SK-N-MC (cell line): Measurements from ENCODE around the gene PRKCB.

Experiments used
- DNase-seq: peaks from one replicate; pipeline ENCODE4 v3.0.0-alpha.2; 2011; ENCODE audit warnings: low read depth, low spot score
- H3K27ac ChIP-seq: fragments of 200-600 bp; sonication (generic); 2 replicates; pipeline ENCODE4 v1.5.1; 2016; ENCODE audit warnings: mixed run types
- H3K36me3 ChIP-seq: fragments of 200-600 bp; sonication (generic); 2 replicates; pipeline ENCODE4 v1.6.1; 2017; ENCODE audit warnings: antibody characterized with exemption, low read length, mixed read lengths; ENCODE audit not compliant: insufficient read depth
- H3K4me3 ChIP-seq: fragments of 200-600 bp; sonication (generic); 2 replicates; pipeline ENCODE4 v1.5.1; 2016
- H3K9ac ChIP-seq: fragments of 200-600 bp; sonication (generic); 2 replicates; pipeline ENCODE4 v1.8.0; 2017; ENCODE audit warnings: mixed run types, mixed read lengths; ENCODE audit not compliant: insufficient read length
- H3K9me3 ChIP-seq: fragments of 200-600 bp; sonication (generic); 2 replicates; pipeline ENCODE4 v1.6.1; 2017; ENCODE audit warnings: low read depth, mild to moderate bottlenecking, antibody characterized with exemption, low read length, moderate library complexity, mixed read lengths
- EZH2 ChIP-seq: fragments of 200-600 bp; sonication (generic); IDR thresholded peaks from one replicate; pipeline ENCODE4 v1.6.1; 2017; ENCODE audit warnings: antibody characterized with exemption
- FOXP2 ChIP-seq: optimal IDR thresholded peaks from 2 replicates; pipeline ENCODE3; 2011; ENCODE audit warnings: mild to moderate bottlenecking, moderate library complexity; ENCODE audit not compliant: insufficient read depth; ENCODE audit errors: extremely low read length, control extremely low read depth
- POLR2AphosphoS5 ChIP-seq: IDR thresholded peaks from 2 replicates; pipeline ENCODE4 v1.6.1; 2012; ENCODE audit warnings: mild to moderate bottlenecking, low read depth, low read length, borderline replicate concordance

Gene PRKCB

DNA sequence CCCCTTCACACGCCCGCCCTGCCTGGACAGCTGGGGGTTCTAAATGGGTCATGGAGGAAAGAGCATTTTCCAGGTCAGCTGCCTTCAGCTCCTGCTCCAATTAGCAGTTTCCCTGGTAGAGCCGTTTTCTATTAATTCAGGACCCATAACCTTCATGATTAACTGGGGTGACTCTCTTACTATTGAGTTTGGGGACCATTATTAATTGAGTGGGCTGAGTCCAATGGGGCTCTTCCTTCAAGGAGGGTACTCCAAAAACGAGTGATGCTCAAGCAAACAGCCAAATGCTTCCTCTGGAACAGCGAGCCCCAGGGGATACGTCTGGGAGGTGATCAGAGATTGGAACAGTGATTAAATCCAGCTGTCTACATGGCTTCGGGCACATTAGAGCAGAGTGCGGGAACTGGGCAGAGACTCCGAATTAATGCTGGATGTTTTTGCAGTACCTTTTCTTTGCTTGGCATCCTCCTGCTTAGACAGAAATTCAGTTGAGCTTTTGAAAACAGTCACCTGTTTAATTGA is 352.3 kb downstream of the PRKCB start:
- peaks cover 49% of the 10 kb centered on the region for H3K36me3 ChIP-seq
- TF ChIP-seq POLR2AphosphoS5 (no peak), EZH2 (no peak), FOXP2 (no peak)
- H3K9ac ChIP-seq: no peak overlapping the region
- DNase-seq: peak; percentile 24
- no peak overlapping the region for H3K27ac ChIP-seq
- H3K9me3 ChIP-seq: no peaks in the 10 kb centered on the region
- H3K4me3 ChIP-seq: no peak overlapping the region

DNA sequence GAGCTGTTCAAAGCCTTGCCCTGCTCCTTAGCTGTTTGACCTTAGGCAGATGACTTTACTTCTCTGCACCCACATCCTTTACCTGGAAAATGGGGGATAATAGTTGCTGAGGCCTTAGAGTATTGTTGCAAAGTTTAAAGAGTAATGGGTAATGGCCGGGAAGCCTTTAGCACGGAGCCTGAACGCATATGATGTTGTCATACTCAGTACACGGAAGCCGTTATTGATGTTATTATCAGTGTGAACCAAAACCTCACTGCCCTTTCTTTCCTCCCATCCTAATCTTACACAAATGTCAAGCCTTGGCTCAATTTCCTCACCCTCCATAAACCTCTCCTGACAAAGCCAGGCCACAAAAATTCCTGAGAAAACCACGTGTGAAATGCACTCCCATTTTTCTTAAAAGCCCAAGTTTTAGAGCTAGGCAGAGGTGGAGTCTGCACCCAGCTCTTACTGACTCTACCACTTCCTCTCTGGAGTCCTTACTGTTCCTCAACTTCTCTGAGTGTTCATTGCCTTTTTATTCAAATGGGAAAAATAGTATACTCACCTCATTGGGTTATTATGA is 353.1 kb downstream of the PRKCB start:
- no peak overlapping the region for H3K4me3 ChIP-seq
- TF ChIP-seq EZH2 (no peak), POLR2AphosphoS5 (no peak), FOXP2 (no peak)

DNA sequence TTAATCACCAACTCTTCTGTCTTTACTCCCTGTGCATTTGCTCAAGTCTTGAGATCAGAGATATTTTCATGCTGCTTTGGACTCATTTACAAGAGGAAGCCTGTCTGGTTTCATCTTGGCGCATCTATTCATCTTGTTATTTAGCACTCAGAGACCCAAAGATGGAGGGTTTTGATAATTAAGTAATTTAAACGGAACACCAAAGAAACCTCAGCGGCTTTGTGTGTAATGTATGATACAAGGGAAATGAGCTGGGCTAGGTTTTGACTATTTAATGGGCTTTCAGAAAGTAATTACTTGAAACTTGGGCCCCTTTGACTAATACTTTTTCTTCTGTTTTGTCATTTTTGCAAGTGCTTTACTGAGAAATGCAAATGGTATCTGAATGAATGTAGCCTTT is 354.2 kb downstream of the PRKCB start:
- TF ChIP-seq EZH2: no peak
- H3K36me3 ChIP-seq: peaks cover 46% of the 10 kb centered on the region
- H3K27ac ChIP-seq: peak overlapping the region; percentile 22; the same call in 1 of the 2 replicates
- no peak overlapping the region for H3K9ac ChIP-seq
- no peak for DNase-seq
- no peaks in the 10 kb centered on the region for H3K9me3 ChIP-seq
- no peak overlapping the region for H3K4me3 ChIP-seq

More for the DNA sequence above, 353.1 kb downstream of the PRKCB start:
- no peak overlapping the region for H3K9ac ChIP-seq
- peaks cover 49% of the 10 kb centered on the region for H3K36me3 ChIP-seq
- H3K27ac ChIP-seq: no peak overlapping the region
- DNase-seq: no peak
- H3K9me3 ChIP-seq: no peaks in the 10 kb centered on the region

DNA sequence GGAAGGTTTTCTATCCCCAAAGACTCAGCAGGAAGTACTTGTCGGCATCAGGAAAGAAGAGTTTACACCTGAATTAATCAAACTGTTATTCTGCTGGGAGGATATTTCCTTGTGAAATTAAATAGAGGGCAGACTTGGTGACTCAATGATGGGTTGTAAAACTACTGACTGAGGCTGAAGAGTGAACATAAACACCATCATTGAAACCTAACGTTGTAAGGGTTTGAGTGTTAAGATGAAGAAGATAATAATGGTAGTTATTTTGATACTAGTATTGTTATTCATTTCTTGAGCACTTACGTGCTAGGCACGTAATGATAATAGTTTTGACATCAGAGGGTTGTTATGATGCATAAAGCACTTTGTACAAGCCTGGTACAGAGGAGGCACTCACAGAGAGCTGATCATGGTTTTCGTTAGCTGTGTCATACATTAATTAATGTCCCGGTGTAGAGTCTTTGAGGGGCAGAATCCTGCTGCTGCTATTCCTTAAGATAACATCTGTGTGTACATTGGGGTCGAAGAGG is 356.2 kb downstream of the PRKCB start:
- TF ChIP-seq POLR2AphosphoS5 (no peak), EZH2 (no peak), FOXP2 (no peak)
- no peak for DNase-seq
- Histone ChIP-seq H3K9me3 (no peaks in the 10 kb centered on the region), H3K4me3 (no peak overlapping the region), H3K36me3 (peaks cover 33% of the 10 kb centered on the region), H3K27ac (no peak overlapping the region), H3K9ac (no peak overlapping the region)

DNA sequence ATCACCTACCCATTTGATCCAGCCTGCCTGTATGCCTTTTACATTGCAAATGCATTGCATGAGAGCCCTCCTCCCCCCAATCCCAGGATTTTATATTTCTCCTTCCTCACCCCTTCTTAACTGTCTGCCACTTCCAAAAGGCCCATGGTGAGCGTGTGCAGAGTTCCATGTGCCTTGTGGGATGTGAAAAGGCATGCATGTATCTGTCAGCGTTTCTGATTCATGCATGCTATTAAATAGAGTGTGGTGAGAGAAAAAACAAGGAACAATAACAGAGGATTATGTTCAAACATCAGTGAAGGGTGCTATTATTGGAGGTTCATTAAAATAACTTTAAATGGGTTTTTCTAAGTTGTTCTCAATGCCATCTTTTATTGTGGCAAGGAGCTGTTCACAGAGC is 359.4 kb downstream of the PRKCB start:
- TF ChIP-seq EZH2 (no peak), FOXP2 (no peak), POLR2AphosphoS5 (no peak)
- Histone ChIP-seq H3K9me3 (no peaks in the 10 kb centered on the region), H3K36me3 (peaks cover 23% of the 10 kb centered on the region), H3K4me3 (no peak overlapping the region), H3K9ac (no peak overlapping the region), H3K27ac (no peak overlapping the region)
- DNase-seq: no peak

DNA sequence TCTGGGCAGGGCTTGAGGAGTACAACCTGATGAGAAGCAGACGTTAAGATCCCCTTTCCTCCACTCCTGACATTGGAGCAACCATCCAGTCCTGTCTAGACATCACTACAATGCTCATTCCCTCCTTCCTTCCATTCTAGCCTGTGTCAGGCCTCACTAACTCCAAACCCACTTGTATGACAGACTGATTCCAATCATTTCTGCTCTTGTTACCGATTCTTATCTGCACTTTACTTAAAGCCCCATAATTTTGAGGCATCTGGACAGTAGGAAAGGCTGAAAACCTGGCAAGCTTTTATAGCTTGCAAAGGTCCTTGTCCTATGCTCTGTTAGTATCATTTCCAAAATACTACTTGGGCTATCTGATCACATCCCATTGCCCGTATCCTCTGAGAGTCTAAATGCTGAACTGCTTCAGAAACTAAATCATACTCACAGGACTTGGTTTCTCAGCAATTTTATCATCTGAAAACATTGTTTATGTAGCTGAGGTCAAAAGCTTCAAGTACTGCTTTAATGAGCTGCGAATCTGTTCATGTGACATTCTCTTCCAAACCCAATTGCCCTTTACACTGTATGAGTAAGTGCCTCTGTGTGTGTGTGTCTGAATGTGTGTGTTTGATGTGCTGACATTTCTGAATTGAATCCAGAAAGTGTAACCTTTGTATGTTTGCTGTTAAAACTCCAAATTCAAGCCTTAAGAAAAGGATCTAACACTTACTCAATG is 363.2 kb downstream of the PRKCB start:
- TF ChIP-seq POLR2AphosphoS5 (no peak), EZH2 (no peak), FOXP2 (no peak)
- DNase-seq: no peak

DNA sequence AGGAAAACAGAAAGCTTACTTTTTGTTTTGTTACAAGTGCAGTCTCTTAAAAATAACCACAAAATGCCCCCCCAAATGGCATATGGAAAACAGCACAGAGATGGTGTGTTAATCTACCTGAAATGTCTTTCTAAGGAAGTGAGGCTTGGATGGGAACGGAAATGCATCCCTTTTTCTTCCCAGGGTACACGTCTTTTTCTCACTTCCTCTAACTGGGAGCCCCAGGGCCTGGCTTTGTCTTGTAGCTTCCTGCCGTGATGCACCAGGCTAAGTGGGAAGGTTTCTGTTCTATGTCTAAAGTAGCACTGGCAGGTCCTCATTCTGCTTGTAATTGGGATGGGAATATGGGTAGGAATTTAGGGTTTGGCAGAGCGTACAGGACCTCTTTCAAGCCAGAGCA is 367.9 kb downstream of the PRKCB start:
- no peak overlapping the region for H3K4me3 ChIP-seq
- no peaks in the 10 kb centered on the region for H3K9me3 ChIP-seq
- H3K27ac ChIP-seq: peak overlapping the region; percentile 34; the same call in 1 of the 2 replicates
- peak; percentile 48 for DNase-seq
- peaks cover 14% of the 10 kb centered on the region; the same call in 1 of the 2 replicates for H3K36me3 ChIP-seq
- no peak; the same call in 1 of the 2 replicates for TF ChIP-seq POLR2AphosphoS5
- TF ChIP-seq EZH2: no peak
- TF ChIP-seq FOXP2: no peak
- no peak overlapping the region for H3K9ac ChIP-seq

More for the DNA sequence above, 363.2 kb downstream of the PRKCB start:
- H3K27ac ChIP-seq: no peak overlapping the region
- peaks cover 9% of the 10 kb centered on the region; the same call in 1 of the 2 replicates for H3K36me3 ChIP-seq
- no peak overlapping the region for H3K9ac ChIP-seq
- H3K4me3 ChIP-seq: no peak overlapping the region
- H3K9me3 ChIP-seq: no peaks in the 10 kb centered on the region

DNA sequence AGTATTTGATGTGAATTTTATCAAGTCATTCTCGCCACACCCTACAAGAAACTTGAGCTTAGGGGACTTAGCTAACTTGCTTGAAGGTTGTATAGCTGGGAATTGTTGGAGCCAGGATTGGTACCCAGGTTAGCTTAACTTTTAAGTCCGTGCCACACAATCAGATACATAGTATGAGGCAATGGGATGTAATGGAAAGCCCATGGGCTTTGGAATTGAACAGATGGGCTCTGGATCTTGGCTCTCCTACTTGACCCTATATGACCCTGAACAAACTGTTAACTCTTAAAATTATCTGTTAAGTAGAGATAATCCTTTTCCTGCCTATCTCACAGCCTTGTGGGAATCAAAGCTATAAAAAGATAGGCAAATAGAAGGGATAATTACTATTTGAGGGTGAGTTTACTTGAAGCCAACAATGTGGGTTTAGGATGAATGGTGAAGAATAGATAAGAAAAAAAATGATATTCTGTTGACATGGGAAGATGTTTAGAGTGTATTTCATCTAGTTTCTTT is 368.4 kb downstream of the PRKCB start:
- H3K9ac ChIP-seq: no peak overlapping the region
- no peak overlapping the region for H3K4me3 ChIP-seq
- H3K27ac ChIP-seq: peak overlapping the region; percentile 17; the same call in 1 of the 2 replicates
- no peak for DNase-seq
- TF ChIP-seq POLR2AphosphoS5 (no peak), FOXP2 (no peak), EZH2 (no peak)
- H3K9me3 ChIP-seq: no peaks in the 10 kb centered on the region
- H3K36me3 ChIP-seq: peaks cover 14% of the 10 kb centered on the region; the same call in 1 of the 2 replicates

DNA sequence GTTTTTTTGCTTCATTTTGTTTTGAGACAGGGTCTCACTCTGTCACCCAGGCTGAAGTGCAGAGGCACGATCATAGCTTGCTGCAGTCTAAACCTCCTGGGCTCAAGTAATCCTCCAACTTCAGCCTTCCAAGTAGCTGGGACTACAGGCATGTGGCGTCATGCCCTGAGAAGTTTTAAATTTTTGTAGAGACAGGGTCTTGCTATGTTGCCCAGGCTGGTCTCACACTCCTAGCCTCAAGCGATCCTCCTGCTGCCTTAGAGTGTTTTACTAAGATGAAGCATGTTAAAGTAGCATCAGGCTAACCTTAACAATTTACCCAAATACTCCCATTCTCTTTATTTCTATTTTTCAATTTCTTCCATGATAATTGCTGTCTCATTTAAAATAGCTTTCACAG is 371.1 kb downstream of the PRKCB start:
- no peak overlapping the region for H3K9ac ChIP-seq
- no peak for TF ChIP-seq POLR2AphosphoS5
- TF ChIP-seq EZH2: no peak
- TF ChIP-seq FOXP2: no peak
- H3K4me3 ChIP-seq: no peak overlapping the region
- H3K27ac ChIP-seq: no peak overlapping the region
- H3K36me3 ChIP-seq: peaks cover 13% of the 10 kb centered on the region; the same call in 1 of the 2 replicates
- no peak for DNase-seq
- H3K9me3 ChIP-seq: no peaks in the 10 kb centered on the region
